ENCODE measurements around the gene TRMT10A. TPM values are rescaled to one million over a fixed set of nuclear protein-coding genes. Genes with fewer than 3 reads are reported as not detected.
A peak's percentile ranks its signal among the peaks of the same experiment; 100 is the strongest.
"Not testable (repeated sequence)": the region's sequence is repeated elsewhere in the genome, so short reads cannot be mapped to it uniquely, and the experiment has no call there.

TRMT10A gene
- total RNA-seq, 2 donors from 2014 or later, result 6.1 to 17.2 TPM

DNA sequence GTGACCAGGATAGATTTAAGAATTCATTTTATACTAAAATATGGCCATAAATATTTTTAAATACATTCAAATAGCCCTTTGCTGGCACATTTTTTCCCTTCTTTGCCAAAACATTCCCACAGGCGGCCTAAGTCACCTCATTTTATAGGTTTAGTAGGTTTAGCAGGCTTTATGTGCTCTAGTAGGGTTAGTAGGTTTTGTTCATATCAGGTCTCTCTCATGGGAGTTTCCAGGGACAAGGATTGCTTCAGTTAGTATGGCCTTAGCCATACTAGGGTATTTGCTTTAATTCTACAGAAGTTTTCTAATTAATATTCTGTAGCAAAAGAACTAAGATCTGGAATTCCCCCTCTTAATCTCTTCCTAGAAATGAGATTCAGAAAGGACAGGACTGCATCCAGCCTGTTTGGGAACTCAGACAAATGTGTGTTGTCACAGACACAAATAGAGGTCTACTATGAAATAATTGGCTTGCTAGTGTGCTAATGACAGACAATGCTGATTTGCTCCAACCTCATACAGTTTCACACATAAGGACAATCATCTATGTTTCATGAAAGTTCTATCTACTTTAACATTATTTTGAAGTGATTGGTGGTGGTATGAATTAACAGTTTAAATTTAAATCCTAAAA is 10.0 kb upstream of the TRMT10A start:
- H3K9me3 Mint-ChIP-seq, result no peaks in the 10 kb centered on the region
- ATAC-seq (no peak), DNase-seq (ENCODE audit: low spot score in 2 of 2) (no peak)
- H3K36me3 Mint-ChIP-seq, result no peaks in the 10 kb centered on the region
- no peak overlapping the region for H3K27ac Mint-ChIP-seq

DNA sequence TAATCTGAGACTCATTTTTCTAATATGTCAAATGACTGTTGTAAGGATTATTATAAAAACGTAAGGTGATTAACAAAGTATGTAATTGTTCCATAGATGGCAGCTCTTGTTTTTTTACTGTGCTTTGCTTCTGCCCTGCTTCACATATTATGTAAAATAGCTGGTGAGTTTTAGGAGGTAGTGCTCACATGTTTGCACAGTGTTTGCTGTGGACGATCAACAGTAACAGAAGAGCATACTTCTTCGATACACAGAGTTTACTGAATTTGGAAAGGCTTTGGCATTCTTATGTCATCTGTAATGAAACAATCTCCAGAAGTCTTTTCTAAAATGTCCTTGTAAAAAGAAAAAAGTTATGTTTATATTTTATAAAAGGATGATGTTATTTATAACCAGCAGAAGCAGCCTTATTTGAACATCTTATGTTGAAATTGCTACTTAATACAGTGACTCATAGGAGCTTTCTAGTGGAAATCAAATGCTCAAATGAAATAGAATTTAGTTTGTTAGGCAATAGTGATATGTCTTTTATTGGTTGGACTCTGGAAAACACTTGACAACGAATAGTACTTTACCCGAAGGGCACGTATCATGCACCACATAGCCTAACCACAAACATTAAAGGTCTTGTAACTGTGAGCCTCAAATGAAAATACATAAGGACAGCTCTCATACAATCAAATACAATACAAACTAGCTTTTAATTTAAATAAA is 8.8 kb upstream of the TRMT10A start:
- H3K36me3 Mint-ChIP-seq, result no peaks in the 10 kb centered on the region
- DNase-seq (ENCODE audit: low spot score in 2 of 2), result no peak
- ATAC-seq, result no peak
- no peaks in the 10 kb centered on the region for H3K9me3 Mint-ChIP-seq
- no peak overlapping the region for H3K27ac Mint-ChIP-seq

DNA sequence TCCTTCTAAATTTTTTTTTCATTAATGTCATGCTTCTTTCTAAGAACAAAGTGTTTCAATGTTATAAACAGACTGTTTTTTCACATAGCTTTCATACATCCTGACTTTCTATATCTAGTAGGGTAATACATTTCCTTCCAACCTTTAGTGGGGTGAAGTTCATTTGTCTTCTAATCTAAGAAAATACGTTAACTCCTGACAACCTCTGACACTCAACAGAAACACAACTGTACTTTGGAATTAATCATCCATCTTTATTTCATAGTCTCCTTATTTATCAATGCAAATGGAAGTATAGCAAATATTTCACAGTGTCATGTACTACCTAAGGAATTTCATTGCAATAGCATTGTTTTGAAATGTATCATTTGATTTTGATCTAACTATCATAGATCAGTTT is 8.0 kb upstream of the TRMT10A start:
- ATAC-seq (no peak), DNase-seq (ENCODE audit: low spot score in 2 of 2) (no peak)
- no peak overlapping the region for H3K27ac Mint-ChIP-seq
- H3K36me3 Mint-ChIP-seq, result no peaks in the 10 kb centered on the region
- no peaks in the 10 kb centered on the region for H3K9me3 Mint-ChIP-seq

DNA sequence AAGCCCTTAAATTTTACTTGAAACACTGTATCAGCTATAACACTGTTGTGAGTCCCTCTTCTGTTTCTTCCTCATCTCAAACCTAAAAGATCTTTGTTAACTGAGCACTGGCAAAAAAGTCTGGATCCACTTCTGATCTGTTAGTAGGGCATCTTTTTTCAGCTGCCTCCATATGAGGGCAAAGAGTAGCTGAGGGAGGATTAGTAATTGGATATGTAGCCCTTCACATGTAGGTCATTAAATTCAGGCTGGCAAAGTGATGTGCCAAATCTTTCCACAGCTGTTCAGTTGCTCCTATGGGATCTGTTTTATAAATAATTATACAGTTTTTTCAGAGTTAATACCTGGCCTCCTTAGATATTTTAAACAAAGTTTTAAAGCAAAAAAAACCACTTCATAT is 1.1 kb upstream of the TRMT10A start:
- H3K9me3 Mint-ChIP-seq, result no peaks in the 10 kb centered on the region
- no peak for DNase-seq (ENCODE audit: low spot score in 2 of 2)

DNA sequence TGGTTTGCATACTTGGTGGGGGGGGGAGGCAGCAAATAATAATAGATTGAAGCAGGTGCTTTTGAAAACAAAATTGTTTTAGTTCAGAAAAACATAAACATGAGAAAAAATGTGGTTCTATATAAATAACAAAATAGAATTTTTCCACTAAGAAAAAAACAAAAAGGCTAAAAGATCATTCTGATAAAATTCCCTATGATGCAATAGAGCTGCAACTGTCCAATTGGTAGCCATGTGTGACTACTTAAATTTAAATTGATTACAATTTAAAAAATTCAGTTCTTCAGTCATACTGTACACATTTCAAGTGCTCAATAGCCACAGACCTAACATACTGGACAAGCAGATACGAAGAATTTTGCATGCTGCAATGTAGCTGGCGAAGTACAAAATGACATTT is 11.0 kb downstream of the TRMT10A start:
- Mint-ChIP-seq H3K27ac (no peak overlapping the region), H3K9me3 (no peaks in the 10 kb centered on the region), H3K36me3 (no peaks in the 10 kb centered on the region)
- no peak for ATAC-seq
- no peak for DNase-seq (ENCODE audit: low spot score in 2 of 2)

More for the DNA sequence above, 1.1 kb upstream of the TRMT10A start:
- no peaks in the 10 kb centered on the region for H3K36me3 Mint-ChIP-seq
- no peak for ATAC-seq
- peak overlapping the region in 1 of 2 donors; percentile 97 for H3K27ac Mint-ChIP-seq

DNA sequence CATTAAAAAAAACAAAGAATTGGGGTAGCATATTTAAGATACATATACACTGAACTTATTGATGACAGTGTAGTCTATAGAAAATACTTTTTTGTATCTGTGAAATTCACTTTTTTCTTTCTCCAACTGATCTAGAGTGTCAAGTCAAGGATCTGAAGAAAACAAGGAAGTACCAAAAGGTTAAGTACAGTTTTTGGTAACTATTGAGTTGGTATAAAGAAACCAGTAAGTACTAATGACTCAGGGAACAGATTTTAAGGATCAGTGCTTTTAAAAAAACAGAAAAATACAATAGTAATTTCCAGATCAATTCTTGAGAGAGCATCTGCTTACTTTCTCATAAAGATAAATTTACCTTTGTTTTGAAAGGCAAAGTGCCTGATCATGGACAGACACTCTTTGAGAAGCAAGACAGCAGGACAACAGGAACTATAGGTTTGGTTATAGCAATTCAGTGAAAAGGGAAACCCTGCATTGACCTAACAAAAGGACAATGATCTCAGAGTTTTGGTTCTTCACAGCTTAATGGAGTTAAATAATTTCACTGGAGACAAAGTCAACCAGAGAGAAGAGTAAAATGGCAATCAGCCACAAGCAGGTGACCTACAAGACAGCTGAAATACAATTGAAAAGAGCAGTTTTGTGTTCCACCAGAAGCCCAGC is 23.4 kb downstream of the TRMT10A start:
- H3K27ac Mint-ChIP-seq, result no peak overlapping the region
- DNase-seq (ENCODE audit: low spot score in 2 of 2) (no peak), ATAC-seq (no peak)
- peaks cover 5 to 12% of the 10 kb centered on the region in 2 donors for H3K36me3 Mint-ChIP-seq
- H3K9me3 Mint-ChIP-seq, result peaks cover 0 to 12% of the 10 kb centered on the region in 2 donors

DNA sequence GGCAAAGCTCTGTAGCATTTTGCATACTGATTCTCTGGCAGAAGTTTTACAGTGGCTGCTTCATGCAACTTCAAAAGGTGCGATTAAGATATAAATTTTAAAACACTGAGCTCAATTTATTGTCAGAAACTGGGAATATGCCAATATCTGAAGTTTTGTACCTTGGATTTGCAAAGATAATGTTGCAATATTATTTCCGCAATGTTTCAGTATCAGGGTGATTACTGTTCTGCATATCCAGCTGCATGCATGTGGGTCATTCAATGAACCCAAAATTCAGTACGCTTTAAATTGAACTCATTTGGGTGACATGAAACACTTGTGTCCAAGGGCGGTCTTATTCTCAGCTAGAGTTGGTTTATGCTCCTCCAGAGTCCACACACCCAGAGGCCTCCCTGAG is 26.2 kb downstream of the TRMT10A start:
- DNase-seq (ENCODE audit: low spot score in 2 of 2) (no peak), ATAC-seq (no peak)
- no peaks in the 10 kb centered on the region for H3K36me3 Mint-ChIP-seq
- H3K27ac Mint-ChIP-seq, result no peak overlapping the region
- no peaks in the 10 kb centered on the region for H3K9me3 Mint-ChIP-seq

DNA sequence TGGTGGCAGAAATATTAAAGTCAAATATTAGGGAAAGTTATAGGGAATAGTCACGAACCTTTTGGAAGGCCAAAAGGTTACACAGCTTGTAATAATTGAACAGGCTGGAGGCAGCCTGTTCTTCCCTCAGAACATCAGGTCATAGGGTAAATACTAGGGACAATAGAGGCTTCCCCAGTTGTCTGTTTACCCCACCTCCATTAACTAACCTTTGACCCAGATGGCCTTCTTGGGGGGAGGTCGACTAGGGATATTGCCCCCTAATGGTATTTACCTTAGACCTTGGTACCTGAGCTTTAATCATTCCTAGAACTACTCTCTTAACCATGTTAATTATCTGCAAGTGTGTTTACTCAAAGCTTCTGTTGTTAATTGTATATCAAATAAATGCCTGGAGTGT is 27.0 kb downstream of the TRMT10A start:
- Mint-ChIP-seq H3K36me3 (no peaks in the 10 kb centered on the region), H3K9me3 (no peaks in the 10 kb centered on the region), H3K27ac (no peak overlapping the region)
- DNase-seq (ENCODE audit: low spot score in 2 of 2), result no peak
- ATAC-seq, result no peak

DNA sequence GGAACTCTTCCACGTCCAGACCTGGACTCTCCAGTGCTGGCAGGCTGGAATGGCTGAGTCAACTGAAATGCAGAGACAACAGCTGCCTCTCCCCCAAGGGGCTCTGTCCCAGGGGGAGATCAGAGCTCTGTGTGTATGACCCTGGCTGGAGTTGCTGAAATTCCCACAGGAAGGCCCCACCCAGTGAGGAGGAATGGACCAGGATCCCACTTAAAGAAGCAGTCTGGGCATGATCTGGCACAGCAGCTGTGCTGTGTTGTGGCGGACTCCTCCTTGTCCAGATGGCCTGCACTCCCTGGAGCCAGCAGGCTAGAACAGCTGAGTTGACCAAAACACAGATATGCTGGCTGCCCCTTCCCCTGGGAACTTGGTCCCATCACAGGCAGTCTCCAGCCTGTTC is 27.6 kb downstream of the TRMT10A start:
- Mint-ChIP-seq H3K9me3 (no peaks in the 10 kb centered on the region), H3K27ac (no peak overlapping the region)
- no peak for ATAC-seq

DNA sequence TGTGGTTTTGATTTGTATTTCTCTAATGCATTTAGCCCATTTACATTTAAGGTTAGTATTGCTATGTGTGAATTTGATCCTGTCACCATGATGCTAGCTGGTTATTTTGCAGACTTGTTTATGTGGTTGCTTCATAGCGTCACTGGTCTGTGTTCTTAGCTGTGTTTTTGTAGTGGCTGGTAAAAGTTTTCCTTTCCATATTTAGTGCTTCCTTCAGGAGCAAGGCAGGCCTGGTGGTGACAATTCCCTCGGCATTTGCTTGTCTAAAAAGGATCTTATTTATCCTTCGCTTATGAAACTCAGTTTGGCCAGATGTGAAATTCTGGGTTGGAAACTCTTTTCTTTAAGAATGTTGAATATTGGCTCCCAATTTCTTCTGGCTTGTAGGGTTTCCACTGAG is 29.1 kb downstream of the TRMT10A start:
- not testable (repeated sequence) for H3K27ac Mint-ChIP-seq; H3K9me3 Mint-ChIP-seq; DNase-seq (ENCODE audit: low spot score in 2 of 2); H3K36me3 Mint-ChIP-seq; ATAC-seq

More for the DNA sequence above, 27.6 kb downstream of the TRMT10A start:
- no peaks in the 10 kb centered on the region for H3K36me3 Mint-ChIP-seq
- no peak for DNase-seq (ENCODE audit: low spot score in 2 of 2)

DNA sequence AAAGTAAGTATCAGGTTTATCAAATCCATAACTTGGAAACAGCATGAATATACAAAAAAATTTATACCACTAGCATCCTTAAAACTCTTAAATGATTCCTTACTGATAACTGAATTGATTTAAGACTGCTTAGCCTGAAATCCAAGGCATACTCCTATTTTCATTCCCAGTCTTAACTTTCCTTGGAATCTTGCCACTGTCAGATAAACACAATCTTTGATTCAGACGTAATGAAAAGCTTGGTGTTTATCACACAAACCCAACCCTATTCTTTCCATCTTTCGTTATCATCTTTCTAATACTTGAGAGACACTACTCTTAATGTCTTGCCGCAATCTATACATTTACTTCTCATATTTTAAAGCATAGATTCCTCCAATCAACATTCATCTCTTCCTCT is 33.9 kb downstream of the TRMT10A start:
- DNase-seq (ENCODE audit: low spot score in 2 of 2) (no peak), ATAC-seq (no peak)
- Mint-ChIP-seq H3K9me3 (no peaks in the 10 kb centered on the region), H3K27ac (no peak overlapping the region), H3K36me3 (no peaks in the 10 kb centered on the region)

DNA sequence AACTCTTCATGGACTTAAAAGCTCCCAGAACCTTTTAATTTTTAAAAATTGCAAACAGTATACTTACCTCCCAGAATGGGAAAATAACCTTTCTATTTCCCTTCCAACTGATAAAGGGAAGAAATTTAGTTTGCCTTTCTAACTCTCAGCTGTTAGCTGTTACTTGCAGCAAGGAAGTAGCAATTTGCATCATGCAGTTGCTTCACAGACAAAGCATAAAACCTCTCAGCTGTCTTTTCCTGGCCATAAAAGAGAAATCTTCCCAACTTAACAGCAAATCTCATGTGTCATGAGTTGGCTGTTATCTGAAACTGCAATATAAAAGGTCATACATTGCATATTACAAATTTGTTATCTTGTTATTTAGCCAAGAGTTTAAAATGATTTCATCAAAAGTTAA is 34.6 kb downstream of the TRMT10A start:
- H3K27ac Mint-ChIP-seq, result no peak overlapping the region
- ATAC-seq (no peak), DNase-seq (ENCODE audit: low spot score in 2 of 2) (no peak)
- no peaks in the 10 kb centered on the region for H3K36me3 Mint-ChIP-seq
- no peaks in the 10 kb centered on the region for H3K9me3 Mint-ChIP-seq

DNA sequence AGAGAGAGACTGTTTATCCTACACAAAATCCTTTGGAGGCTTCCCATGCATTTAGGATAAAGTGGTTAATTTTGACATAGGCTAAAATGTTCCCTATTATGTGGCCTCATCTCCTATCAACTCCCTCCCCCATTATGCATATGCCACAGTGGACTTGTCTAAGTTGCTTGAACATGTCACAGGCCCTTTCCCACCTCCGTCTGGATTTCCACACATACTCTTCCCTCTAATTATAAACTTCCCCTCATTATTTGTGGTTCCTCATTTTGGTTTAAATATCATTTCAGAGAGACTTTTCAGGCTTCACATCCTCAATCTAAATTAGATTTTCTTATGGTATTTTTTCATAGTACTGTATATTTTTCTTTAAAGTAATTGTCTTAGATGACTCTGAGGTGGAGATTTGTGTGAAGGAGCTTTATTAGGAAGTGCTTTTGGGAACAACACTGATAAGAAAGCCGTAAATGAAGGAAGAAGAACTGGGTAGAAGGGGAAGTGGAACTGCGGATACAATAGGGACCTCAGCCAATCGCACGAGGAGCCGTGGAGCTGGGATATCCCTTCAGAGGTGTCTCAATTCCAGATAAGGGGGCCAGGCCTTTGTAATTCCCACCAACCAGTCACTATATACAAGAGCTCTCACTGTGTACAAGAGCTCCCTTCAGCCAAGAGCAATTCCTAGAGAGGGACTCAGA is 45.1 kb downstream of the TRMT10A start:
- Mint-ChIP-seq H3K27ac (no peak overlapping the region), H3K9me3 (no peaks in the 10 kb centered on the region), H3K36me3 (no peaks in the 10 kb centered on the region)
- DNase-seq (ENCODE audit: low spot score in 2 of 2) (no peak), ATAC-seq (no peak)

DNA sequence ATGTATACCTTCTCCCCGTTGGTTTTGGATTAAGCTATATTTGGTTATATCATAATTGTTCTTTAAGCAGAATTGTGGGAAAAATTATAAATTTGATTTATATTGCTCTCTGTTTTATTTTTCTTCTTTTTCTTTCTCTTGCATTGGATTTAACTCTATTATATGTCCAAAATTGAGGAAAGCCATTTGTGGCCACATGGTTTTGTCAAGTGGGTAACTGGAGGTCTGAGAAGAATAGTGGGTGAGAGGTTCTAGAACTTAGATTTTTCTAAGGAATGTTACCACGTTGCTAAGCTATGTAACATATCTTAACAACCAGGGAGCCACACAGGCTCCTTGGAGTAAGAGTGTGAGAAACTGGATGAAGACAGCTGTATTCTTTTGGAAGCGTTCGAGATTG is 53.1 kb downstream of the TRMT10A start, which contains the start of gene C4orf17:
C4orf17 (plus strand) TSS at position 301 of the 400 bp plus-strand sequence. CDS start 2,061 bp downstream, outside the sequence.
- Mint-ChIP-seq H3K9me3 (peaks cover 4 to 10% of the 10 kb centered on the region in 2 donors), H3K27ac (peak within 1 kb of the TSS in 1 of 2 donors; percentile 62), H3K36me3 (peaks cover 8 to 24% of the 10 kb centered on the region in 2 donors)
- DNase-seq (ENCODE audit: low spot score in 2 of 2) (no peak), ATAC-seq (no peak)

DNA sequence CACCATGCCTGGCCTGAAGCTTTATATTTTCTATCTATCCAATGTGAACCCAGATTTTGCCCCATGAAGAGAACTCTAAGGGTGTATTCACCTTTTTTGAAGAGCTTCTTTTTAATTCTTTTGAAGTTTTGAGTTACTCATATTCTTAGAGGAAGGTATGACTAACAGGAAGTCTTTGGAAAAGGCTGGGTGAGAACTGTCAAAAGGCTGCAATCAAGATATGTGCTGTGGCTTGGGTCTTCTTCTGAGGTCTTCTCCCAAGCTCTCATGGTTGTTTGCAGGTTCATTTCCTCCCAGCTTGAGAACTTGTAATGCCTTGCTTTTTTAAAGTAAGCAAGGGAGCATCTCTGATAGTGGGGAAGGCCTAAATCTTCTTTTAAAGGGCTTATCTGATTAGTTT is 56.1 kb downstream of the TRMT10A start:
- peak overlapping the region; percentile 50 to 67 for H3K27ac Mint-ChIP-seq
- ATAC-seq, result peak; percentile 96 to 98
- DNase-seq (ENCODE audit: low spot score in 2 of 2), result peak in 1 of 2 donors; percentile 21
- H3K36me3 Mint-ChIP-seq, result peaks cover 8 to 26% of the 10 kb centered on the region in 2 donors
- H3K9me3 Mint-ChIP-seq, result peaks cover 4 to 12% of the 10 kb centered on the region in 2 donors

DNA sequence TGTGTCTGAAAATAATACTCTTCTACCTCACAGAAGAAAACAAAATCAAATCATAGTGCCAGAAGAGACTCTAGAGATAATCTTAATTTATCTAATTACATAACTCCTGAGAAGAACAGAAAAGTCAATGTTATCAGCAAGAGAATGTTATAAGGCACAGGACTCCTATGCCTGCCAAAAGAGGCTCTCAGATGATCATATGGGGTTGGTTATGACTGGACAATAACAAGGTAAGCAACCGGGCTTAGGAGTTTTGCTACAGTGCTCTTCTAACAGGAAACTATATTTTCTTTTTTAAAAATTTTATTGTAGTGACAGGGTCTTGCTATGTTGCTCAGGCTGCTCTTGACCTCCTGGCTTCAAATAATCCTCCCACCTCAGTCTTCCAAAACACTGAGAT is 56.5 kb downstream of the TRMT10A start:
- peak; percentile 51 to 79 for ATAC-seq
- Mint-ChIP-seq H3K9me3 (peaks cover 4 to 12% of the 10 kb centered on the region in 2 donors), H3K27ac (peak overlapping the region; percentile 50 to 67), H3K36me3 (peaks cover 8 to 26% of the 10 kb centered on the region in 2 donors)
- no peak for DNase-seq (ENCODE audit: low spot score in 2 of 2)

DNA sequence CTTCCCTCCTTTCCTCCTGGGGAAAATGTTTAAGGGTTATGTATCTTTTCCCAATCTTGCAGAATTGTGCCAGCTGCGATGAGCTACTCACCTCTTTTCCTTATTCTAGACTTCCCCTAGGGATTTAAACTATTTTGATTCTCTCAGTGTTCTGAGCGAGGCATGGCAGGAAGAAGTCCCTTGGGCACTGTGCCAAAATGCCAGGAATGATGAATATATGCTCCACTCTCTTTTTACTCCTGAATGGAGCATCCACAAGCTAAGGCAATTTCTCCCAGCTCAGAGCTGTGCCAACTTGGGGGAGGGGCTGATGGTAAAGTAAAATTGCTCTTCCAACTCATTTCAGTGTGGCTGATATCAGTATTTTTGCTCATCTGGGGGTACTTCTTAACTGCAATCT is 57.1 kb downstream of the TRMT10A start:
- peaks cover 8 to 26% of the 10 kb centered on the region in 2 donors for H3K36me3 Mint-ChIP-seq
- peaks cover 4 to 12% of the 10 kb centered on the region in 2 donors for H3K9me3 Mint-ChIP-seq
- DNase-seq (ENCODE audit: low spot score in 2 of 2) (no peak), ATAC-seq (no peak)
- peak overlapping the region; percentile 50 to 67 for H3K27ac Mint-ChIP-seq
